Measurements from ENCODE around the gene REST. TPM values are rescaled to one million over a fixed set of nuclear protein-coding genes. Genes with fewer than 3 reads are reported as not detected.

The REST gene
- total and polyA plus RNA-seq, 9 of the 15 experiments (the other 6 are each of a cell fraction or from before 2014, with no cell fraction given), result 2.9 to 24.0 (median 19.2) TPM

- peaks cover 49% of the 10 kb centered on the region for H3K36me3 ChIP-seq (ENCODE audit: control insufficient read depth, insufficient read depth, low read length)
Observed at GRCh38 chr4:56931924-56932323, 24.2 kb downstream of the REST start.

More at GRCh38 chr4:56931924-56932323, 24.2 kb downstream of the REST start:
- intact Hi-C loops (cut with micrococcal nuclease) (no loop called here), in situ Hi-C loops (cut with MboI) (no loop called here)
- H3K4me2 ChIP-seq (ENCODE audit: insufficient read depth, low read length), result no peak overlapping the region
- H3K4me3 ChIP-seq, result no peak overlapping the region
- H3K9me3 ChIP-seq (replicated peaks; ENCODE audit: control insufficient read depth, insufficient read depth, low read depth, low read length), result no peaks in the 10 kb centered on the region
- WGBS (ENCODE audit: insufficient coverage, low coverage, missing lambda C conversion rate), result 82% methylated on average over 4 of the region's 4 CpGs
- H3K9ac ChIP-seq (ENCODE audit: insufficient read depth in 1 of 2, low read depth in 2 of 2, low read length in 2 of 2), result no peak overlapping the region
- H3K27me3 ChIP-seq (ENCODE audit: control insufficient read depth in 2 of 2, insufficient read depth in 2 of 2, low read length in 2 of 2), result no peaks in the 10 kb centered on the region
- no peak overlapping the region for H2AFZ ChIP-seq (ENCODE audit: low read depth, low read length)
- ChIA-PET POLR2A (no interaction called here), CTCF (ENCODE audit: low intra/inter-chr PET ratio) (no interaction called here)
- FAIRE-seq (peak; percentile 6), ATAC-seq (no peak), DNase-seq (ENCODE audit: extremely low read depth in 1 of 4, low spot score in 3 of 4) (no peak)
- H3K79me2 ChIP-seq (ENCODE audit: control insufficient read depth, insufficient read depth, low read length), result peaks cover 5% of the 10 kb centered on the region; the same call in 1 of the 3 replicates
- TF ChIP-seq THRAP3 (IDR thresholded peaks at IDR 0.05; ENCODE audit: borderline replicate concordance) (no peak), CGGBP1 (CRISPR knock-in tag; IDR thresholded peaks at IDR 0.05) (no peak), ATF1 (CRISPR knock-in tag; IDR thresholded peaks at IDR 0.05) (no peak), ATF1 (tag; IDR thresholded peaks at IDR 0.05) (no peak), ZNF146 (CRISPR knock-in tag; IDR thresholded peaks at IDR 0.05; ENCODE audit: unreplicated experiment) (no peak), PRPF4 (IDR thresholded peaks at IDR 0.05; ENCODE audit: insufficient read depth, low read depth, low read length, poor library complexity, severe bottlenecking) (no peak), NUFIP1 (IDR thresholded peaks at IDR 0.05; ENCODE audit: partially characterized antibody) (no peak), ZNF551 (CRISPR knock-in tag; IDR thresholded peaks at IDR 0.05) (no peak), ZNF830 (CRISPR knock-in tag; IDR thresholded peaks at IDR 0.05) (no peak), ILK (tag; IDR thresholded peaks at IDR 0.05; ENCODE audit: borderline replicate concordance, low read depth) (no peak), HMGN3 (IDR thresholded peaks at IDR 0.05; ENCODE audit: borderline replicate concordance, extremely low read depth, insufficient read length, low read depth, low read length) (no peak), ATF2 (CRISPR knock-in tag; IDR thresholded peaks at IDR 0.05) (no peak), GTF2A2 (tag; IDR thresholded peaks at IDR 0.05) (no peak), E4F1 (CRISPR knock-in tag; IDR thresholded peaks at IDR 0.05; ENCODE audit: borderline replicate concordance) (no peak), TBL1XR1 (IDR thresholded peaks at IDR 0.05; ENCODE audit: low read length in 2 of 2) (no peak), MAFK (IDR thresholded peaks at IDR 0.05; ENCODE audit: low read length) (no peak), KLF1 (tag; IDR thresholded peaks at IDR 0.05) (no peak), ZFP30 (CRISPR knock-in tag; IDR thresholded peaks at IDR 0.05; ENCODE audit: borderline replicate concordance) (no peak), LEF1 (IDR thresholded peaks at IDR 0.05) (no peak)
- no TSS peak for BruUV-seq (replicated peaks)
- no peaks in the 10 kb centered on the region for H4K20me1 ChIP-seq (replicated peaks; ENCODE audit: control insufficient read depth, insufficient read depth, low read length)
- no peaks in the 10 kb centered on the region for H3K9me1 ChIP-seq (ENCODE audit: control insufficient read depth, insufficient read depth, low read length)
- no peak overlapping the region for H3K27ac ChIP-seq (ENCODE audit: extremely low read depth, low read depth, low read length)
- no peaks in the 10 kb centered on the region for H3K4me1 ChIP-seq (replicated peaks in 1 of 2; ENCODE audit: control insufficient read depth in 2 of 2, insufficient read depth in 2 of 2, low read length in 2 of 2)

All from K562 (cell line).